ENCODE results near the gene STAG1.

DNA sequence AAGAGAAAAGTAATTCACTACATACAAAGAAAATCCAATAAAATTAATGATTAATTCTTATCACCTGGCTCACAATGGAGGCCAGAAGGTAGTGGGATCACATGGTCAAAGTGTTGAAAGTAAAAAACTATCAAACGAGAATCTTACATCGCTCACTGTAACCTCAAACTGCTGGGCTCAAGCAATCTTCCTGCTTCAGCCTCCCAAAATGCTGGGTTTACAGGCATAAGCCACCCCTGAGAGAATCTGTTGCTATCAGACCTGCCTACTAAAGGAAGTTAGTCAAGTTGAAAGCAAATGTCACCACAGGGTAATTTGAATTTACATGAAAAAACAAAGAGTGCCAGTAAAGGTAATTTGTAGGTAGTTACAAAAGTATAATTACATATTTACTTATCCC is 398.7 kb downstream of the STAG1 start:
- no peak for TF ChIP-seq EP300 (conservative IDR thresholded peaks at IDR 0.05; ENCODE audit: poor library complexity, severe bottlenecking)
- no peak for TF ChIP-seq CTCF (IDR thresholded peaks at IDR 0.05; ENCODE audit: poor library complexity, severe bottlenecking)
- no peak for TF ChIP-seq EZH2 (IDR thresholded peaks at IDR 0.05; ENCODE audit: borderline replicate concordance, insufficient read depth, low read length, poor library complexity, severe bottlenecking)
- no peak for TF ChIP-seq POLR2AphosphoS5 (IDR thresholded peaks at IDR 0.05)
- no peak for TF ChIP-seq RAD21 (conservative IDR thresholded peaks at IDR 0.05)
- TF ChIP-seq, protein P1, sequence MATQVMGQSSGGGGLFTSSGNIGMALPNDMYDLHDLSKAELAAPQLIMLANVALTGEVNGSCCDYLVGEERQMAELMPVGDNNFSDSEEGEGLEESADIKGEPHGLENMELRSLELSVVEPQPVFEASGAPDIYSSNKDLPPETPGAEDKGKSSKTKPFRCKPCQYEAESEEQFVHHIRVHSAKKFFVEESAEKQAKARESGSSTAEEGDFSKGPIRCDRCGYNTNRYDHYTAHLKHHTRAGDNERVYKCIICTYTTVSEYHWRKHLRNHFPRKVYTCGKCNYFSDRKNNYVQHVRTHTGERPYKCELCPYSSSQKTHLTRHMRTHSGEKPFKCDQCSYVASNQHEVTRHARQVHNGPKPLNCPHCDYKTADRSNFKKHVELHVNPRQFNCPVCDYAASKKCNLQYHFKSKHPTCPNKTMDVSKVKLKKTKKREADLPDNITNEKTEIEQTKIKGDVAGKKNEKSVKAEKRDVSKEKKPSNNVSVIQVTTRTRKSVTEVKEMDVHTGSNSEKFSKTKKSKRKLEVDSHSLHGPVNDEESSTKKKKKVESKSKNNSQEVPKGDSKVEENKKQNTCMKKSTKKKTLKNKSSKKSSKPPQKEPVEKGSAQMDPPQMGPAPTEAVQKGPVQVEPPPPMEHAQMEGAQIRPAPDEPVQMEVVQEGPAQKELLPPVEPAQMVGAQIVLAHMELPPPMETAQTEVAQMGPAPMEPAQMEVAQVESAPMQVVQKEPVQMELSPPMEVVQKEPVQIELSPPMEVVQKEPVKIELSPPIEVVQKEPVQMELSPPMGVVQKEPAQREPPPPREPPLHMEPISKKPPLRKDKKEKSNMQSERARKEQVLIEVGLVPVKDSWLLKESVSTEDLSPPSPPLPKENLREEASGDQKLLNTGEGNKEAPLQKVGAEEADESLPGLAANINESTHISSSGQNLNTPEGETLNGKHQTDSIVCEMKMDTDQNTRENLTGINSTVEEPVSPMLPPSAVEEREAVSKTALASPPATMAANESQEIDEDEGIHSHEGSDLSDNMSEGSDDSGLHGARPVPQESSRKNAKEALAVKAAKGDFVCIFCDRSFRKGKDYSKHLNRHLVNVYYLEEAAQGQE (IDR thresholded peaks at IDR 0.05; ENCODE audit: borderline replicate concordance) = no peak
- no peak for TF ChIP-seq MXI1 (conservative IDR thresholded peaks at IDR 0.05; ENCODE audit: poor library complexity, severe bottlenecking)
- TF ChIP-seq SMC3 (conservative IDR thresholded peaks at IDR 0.05; ENCODE audit: poor library complexity) = no peak
- TF ChIP-seq TAF1 (IDR thresholded peaks at IDR 0.05; ENCODE audit: low read depth) = no peak

All from neural cell (in vitro differentiated cells).